Mammary epithelial cell (primary cell): ENCODE results near the gene ARHGEF18.

Experiments
- CTCF ChIP-seq, 2 donors: IDR thresholded peaks in 1 of 2; conservative IDR thresholded peaks in 1 of 2; 2 replicates each; pipeline ENCODE4 v1.5.1; 2011 to 2012; ENCODE audit warnings: inconsistent platforms in 2 of 2, low read length in 2 of 2, mild to moderate bottlenecking in 2 of 2, control low read depth in 1 of 2, low read depth in 1 of 2; ENCODE audit not compliant: insufficient read depth in 1 of 2; ENCODE audit errors: extremely low read depth in 1 of 2
- EZH2 ChIP-seq: IDR thresholded peaks from 2 replicates; pipeline ENCODE4 v1.6.1; 2012; ENCODE audit warnings: low read length, inconsistent platforms, borderline replicate concordance

DNA sequence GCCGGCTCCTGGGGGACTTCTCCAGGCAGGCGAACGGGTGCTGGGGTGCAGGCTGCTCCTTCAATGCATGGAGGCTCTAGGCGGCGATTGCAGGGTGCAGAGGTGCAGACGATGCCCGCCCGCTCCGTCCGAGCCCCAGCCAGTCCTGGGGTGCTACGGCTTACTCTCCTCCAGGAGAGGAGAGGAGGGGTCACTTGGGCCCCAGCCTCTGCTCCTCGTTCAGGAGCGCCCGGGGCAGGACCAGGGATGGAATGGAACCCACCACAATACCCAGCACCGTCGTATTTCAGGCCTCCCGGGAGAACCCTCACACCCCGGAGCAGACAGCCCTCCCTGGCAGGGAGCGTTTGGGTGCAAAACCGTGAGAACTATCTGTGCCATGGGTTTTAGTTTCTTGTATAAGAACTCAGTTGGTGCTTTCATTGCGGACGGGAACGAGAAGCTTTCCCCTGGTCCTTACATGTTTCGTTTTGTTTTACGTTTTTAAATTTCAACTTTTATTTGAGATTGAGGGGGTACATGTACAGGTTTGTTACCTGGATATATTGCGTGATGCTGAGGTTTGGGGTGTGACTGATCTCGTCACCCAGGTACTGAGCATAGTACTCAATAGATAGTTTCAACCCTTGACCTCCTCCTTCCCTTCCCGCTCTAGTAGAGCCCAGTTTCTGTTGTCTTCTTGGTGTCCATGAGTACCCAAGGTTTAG is 46.8 kb downstream of the ARHGEF18 start:
- TF ChIP-seq CTCF (conservative IDR thresholded peaks at IDR 0.05 in 1 of 2, IDR thresholded peaks at IDR 0.05 in 1 of 2; ENCODE audit: extremely low read depth in 1 of 2, insufficient read depth in 1 of 2, low read depth in 1 of 2, low read length in 2 of 2) (no peak), EZH2 (no peak)
